ENCODE data around the gene MVK.

MVK gene

DNA sequence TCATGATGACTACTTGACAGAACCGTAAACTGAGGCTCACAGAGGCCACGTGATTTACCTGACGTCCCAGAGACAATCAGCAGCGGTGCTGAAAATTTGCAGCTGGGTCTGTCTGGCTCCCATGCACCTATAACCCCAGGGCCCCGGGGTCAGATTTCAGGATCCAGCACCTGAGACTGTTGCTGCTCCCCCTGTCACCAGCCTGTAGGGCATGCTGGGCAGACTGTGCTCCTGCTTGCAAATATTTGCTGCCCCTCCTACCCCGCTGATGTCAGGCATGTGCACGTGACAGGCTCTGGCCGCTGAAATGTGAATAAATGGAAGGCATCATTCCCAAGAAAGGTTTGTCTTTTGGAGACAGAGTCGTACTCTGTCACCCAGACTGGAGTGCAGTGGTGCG lies 6.3 kb upstream of the MVK start:
- DNase-seq (ENCODE audit: low spot score): no peak

DNA sequence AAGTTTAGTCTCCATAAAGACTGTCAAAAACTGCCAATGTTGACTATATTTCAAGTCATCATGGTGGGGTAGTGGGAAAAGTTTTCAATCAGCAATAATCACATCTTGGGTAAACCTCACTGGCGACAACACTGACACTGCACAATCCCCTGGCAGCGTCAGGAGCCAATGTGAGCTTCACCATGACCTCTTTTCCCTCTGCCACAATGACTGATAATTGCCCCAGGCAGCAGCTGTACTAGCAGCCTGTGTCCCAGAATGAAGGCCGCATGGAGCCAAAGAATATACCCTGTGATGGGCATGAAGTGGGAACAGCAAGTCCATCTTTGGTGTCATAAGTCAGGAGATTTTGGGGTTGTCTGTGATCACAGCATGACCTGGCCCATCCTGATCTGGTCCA lies 5.6 kb upstream of the MVK start:
- no peak for DNase-seq (ENCODE audit: low spot score)

DNA sequence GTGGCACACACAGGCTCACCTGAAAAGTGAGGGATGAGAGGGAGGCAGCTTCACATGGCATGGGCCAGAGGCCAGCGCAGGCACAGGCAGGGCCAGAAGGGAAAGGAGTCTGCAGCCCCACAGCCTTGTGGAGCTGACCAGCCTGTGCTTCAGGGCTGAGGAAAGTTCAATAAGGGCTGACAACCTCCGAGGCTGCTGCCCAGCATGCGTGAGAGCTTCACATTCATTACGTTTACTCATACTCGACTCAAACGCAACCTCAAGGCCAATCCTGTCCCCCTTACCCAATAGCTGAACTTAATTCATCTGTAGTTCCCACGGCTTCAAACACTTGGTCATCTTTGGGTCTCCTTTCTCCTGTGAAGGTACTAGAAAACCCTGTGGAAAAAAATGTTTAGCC lies 5.1 kb upstream of the MVK start:
- DNase-seq (ENCODE audit: low spot score): no peak

DNA sequence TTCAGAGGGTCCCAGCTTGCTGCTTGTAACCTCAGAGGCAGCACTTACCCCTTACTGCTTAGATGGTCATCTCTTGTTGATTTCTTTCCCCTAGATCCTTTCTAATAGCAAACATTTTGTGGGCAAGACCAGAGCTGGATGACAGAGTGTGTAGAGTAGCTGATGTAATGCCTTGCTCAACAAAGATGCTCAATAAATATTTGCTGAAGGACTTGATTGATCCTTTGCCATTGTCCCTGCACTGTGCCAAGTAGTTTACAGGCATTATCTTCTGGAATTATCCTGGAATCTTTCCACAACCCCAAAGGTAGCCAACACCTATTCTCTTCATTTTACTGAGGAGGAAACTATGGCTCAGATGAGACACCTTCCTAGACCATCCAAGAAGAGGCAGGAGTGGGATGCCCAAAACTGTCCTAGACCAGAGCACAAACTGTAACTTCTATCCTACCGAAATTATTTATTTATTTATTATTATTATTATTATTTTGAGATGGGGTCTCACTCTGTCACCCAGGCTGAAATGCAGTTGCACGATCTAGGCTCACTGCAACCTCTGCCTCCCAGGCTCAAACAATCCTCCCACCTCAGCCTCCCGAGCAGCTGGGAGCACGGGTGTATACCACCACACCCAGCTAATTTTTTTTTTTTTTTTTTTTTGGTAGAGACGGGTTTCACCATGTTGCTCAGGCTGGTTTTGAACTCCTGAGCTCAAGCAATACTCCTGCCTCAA lies 1.7 kb upstream of the MVK start:
- no peak for DNase-seq (ENCODE audit: low spot score)

DNA sequence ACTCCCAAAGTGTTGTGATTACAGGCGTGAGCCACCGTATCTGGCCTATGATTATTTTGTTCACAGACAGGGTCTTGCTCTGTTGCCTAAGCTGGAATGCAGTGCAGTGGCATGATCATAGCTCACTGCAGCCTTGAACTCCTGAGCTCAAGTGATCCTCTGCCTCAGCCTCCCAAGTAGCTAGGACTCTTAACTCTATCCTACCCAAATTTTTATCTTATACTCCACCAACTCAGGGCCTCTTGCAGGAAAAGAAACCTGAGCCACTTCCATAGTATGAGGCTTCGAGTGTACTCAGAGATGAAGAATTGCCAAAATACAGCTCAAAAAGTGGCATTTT lies 1.1 kb upstream of the MVK start:
- no peak for DNase-seq (ENCODE audit: low spot score)

DNA sequence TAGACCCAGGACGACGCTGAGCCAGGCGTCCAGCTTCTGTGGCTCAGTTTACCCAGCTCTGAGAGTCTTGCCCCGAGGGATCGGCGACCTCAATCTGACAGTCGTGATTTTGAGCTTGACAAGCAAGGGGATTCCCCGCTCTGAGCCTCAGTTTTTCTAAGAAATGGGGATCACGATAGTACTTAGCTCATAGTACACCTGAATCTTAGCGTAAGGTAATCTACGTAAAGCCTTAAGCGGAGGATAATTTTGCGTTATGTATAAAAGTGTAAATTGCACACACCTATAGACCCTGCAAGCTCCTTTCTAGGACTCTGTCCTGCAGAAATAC lies 285 bp downstream of the MVK start:
- DNase-seq (ENCODE audit: low spot score): no peak

- no peak for DNase-seq (ENCODE audit: low spot score)
Observed at GRCh38 chr12:109575683-109576082, 2.1 kb downstream of the MVK start.

DNA sequence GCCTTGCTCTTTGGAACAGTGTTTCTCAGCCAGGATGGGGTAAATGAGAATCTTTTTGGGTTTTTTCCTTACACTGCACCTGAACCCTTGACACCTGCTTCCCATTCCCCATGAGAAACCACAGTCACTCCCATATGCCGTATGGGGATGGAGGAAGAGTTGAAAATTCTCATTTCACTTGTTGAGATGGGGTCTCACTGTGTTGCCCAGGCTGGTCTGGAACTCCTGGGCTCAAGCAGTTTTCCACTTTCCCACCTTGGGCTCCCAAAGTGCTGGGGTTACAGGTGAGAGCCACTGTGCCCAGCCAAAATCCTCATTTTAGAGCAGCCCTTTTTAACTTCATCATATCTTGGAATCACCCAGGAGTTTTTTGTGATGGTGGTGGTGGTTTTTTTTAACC lies 3.7 kb downstream of the MVK start:
- no peak for DNase-seq (ENCODE audit: low spot score)

GRCh38 chr12:109578330-109578927 lies 4.8 kb downstream of the MVK start:
- no peak for DNase-seq (ENCODE audit: low spot score)

DNA sequence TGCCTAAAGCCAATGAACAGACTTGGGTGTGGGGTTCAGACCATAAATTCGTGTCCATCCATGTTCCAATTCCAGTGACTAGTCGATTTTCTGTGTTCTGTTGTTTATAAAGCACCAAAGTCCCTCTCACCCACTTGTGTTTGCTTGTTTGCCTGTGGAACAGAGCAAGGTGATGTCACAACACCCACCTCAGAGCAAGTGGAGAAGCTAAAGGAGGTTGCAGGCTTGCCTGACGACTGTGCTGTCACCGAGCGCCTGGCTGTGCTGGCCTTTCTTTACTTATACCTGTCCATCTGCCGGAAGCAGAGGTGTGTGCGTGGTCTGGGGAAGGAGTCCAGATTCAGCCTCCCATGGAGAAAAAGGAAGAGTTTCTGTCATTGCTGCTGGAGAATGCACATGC lies 6.0 kb downstream of the MVK start:
- DNase-seq (ENCODE audit: low spot score): no peak

- no peak for DNase-seq (ENCODE audit: low spot score)
Observed at GRCh38 chr12:109580272-109580671, 6.7 kb downstream of the MVK start.

GRCh38 chr12:109580684-109581333 lies 7.2 kb downstream of the MVK start:
- DNase-seq (ENCODE audit: low spot score): no peak

DNA sequence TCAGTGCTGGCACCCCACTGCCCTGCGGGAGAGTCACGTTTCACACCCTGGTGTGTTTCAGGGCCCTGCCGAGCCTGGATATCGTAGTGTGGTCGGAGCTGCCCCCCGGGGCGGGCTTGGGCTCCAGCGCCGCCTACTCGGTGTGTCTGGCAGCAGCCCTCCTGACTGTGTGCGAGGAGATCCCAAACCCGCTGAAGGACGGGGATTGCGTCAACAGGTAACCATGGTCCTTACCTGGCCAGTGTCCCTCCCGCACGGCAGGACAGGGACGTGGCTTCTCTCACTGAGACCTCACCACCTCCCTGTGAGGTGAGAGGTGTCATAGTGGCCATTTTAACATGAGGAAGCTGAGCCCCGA lies 7.7 kb downstream of the MVK start:
- DNase-seq (ENCODE audit: low spot score): no peak

DNA sequence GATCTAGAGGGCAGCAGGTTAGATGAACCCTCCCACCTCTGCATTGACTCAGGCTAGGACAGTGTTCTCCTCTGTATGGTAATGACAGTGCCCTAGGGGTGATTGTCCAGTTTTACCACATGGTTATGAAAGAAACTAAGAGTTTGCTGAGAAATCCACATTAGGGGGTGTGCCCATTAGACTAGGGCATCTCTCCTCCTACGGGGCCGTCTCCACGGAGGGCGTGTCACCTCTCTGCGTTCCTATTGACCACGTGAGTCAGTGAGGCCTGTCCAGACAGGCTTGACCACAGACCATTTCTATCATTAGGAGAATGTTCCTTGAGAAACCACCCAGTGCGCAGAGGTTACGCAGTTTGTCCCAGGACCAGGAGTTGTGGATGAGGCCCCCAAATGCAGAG lies 8.3 kb downstream of the MVK start:
- no peak for DNase-seq (ENCODE audit: low spot score)

DNA sequence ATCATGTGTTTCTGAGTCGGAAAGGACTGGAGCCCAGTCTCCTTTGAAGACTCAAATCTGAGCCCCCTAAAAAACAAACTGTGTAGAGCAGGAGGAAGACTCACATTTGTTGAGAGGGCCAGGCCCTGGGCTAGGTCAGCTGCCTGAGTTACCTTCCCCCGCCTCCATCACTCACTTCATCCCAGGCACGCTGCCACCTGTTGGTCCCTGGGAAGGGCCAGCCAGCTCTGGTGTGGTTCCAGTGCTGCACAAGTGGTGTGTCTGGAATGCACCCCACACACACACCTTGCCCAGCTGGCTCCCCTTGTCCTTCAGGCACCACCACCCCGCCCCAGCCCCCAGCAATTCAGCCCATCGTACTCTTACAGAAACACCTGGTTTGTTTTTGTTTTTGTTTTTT lies 9.0 kb downstream of the MVK start:
- no peak for DNase-seq (ENCODE audit: low spot score)

GRCh38 chr12:109583733-109584132 lies 10.1 kb downstream of the MVK start:
- no peak for DNase-seq (ENCODE audit: low spot score)

GRCh38 chr12:109586385-109587296 lies 13.0 kb downstream of the MVK start:
- no peak for DNase-seq (ENCODE audit: low spot score)

DNA sequence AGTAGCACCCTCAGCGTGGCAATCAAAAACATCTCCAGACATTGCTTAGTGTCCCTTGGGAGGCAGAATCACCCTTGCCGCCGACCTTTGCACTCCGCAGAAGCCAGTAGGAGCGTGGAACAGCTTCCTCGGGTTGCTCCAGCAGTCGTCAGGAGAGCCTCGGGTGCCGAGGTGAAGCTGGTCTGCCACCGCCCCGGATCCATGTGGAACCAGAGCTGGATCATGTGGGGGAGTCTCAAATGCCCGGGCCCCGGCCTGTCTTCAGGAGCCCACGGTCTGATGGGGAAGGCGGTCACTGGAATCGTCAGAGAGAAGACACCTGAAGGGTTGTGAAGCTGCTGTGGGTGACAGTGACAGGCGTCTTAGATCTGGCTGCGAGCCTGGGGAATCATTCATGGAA lies 14.3 kb downstream of the MVK start:
- DNase-seq (ENCODE audit: low spot score): no peak

DNA sequence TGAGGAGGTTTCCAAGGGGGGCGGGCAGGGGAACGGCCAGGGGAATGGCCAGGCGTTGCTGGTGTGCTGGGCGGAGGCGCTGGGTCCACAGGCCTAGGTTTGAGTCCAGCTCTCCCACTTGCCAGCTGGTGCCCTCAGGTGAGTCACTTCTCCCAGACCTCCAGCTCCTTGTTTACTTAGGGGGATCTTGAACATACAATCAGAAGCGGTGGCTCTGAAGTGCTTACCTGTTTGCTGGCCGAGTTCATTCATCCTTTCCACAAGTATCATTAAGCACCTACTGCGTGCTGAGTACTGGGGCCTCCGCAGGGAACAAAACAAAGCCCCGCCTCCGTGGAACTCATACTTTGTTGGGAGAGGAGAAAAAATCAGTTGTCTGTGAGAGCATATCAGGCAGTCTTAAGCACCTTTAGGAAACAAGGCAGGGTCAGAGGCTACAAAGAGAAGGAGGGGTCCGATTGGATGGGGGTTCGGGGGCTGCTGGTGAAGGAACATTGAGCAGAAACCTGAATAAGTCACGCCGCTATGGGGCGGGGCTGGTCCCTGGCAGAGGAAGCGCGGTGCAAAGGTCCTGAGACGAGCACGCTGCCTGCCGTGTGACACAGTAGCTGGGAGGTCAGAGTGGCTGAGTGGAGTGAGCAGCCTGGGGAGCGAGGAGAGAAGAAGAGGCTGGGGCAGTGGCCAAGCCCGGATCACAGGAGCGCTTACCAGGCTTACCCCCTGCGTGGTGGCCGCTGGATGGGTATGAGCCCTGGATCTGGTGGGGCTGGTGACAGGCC lies 15.1 kb downstream of the MVK start:
- no peak for DNase-seq (ENCODE audit: low spot score)

GRCh38 chr12:109589240-109589590 lies 15.6 kb downstream of the MVK start:
- DNase-seq (ENCODE audit: low spot score): no peak

DNA sequence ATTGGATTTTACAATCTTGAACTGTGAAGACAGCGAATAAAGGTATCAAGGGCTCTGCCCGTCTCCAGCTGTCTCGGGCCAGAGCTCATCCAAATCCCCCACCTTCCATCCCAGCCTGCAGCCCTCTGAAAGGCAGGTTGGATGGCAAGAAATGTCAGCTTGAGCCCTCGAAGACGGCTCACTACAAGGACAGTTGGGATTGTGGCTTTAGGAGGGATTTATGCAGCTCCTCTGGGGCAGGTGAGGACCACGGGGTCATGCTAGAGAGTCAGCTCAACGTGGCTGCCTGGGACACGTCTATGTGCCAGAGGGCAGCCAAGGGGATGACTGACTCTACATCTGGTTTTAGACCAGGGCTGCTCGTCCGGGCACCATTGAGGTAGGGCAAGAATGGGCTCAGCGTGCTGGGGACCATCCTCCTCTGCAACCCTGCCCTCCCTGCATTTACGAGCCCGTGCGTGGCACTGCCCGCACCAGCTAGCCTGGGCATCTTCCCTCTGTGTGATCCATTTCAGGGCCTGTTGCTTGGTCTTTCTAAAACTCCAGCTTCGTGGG lies 16.2 kb downstream of the MVK start:
- DNase-seq (ENCODE audit: low spot score): no peak

DNA sequence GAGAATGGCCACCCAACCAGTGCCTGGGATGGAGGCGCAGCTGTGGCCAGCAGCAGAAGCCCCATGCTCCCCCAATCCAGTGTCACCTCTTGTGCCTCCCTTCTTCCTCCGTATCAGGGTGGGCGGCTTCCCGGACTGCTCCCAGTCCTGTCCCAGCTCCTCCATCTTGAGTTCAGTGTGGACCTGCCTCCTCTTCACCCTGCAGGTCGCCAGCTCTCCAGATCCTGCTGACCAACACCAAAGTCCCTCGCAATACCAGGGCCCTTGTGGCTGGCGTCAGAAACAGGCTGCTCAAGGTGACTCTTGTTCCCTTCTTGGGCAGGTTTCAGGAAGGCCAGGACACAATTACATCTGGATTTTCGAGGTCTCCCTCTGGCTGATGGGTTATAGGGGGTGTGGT lies 17.0 kb downstream of the MVK start:
- no peak for DNase-seq (ENCODE audit: low spot score)
